HEK293 (cell line): ENCODE data around the gene TRIM33.

ENCODE experiments used
- CTCF ChIP-seq: fragments of 450-650 bp; formaldehyde crosslinking; IDR thresholded peaks from 2 replicates; pipeline ENCODE4 v1.5.1; 2016; ENCODE audit warnings: missing biosample characterization, missing genetic modification characterization
- PBX3 ChIP-seq: sonication (generic); formaldehyde crosslinking; IDR thresholded peaks from 2 replicates; pipeline ENCODE4 v1.8.1; 2022; ENCODE audit warnings: mild to moderate bottlenecking, moderate library complexity, missing genetic modification reagents
- PRDM6 ChIP-seq: fragments of 450-650 bp; formaldehyde crosslinking; IDR thresholded peaks from 2 replicates; pipeline ENCODE4 v1.5.1; 2017; ENCODE audit warnings: missing biosample characterization, missing genetic modification characterization
- SALL2 ChIP-seq: fragments of 450-650 bp; formaldehyde crosslinking; IDR thresholded peaks from 2 replicates; pipeline ENCODE4 v1.5.0; 2017; ENCODE audit warnings: missing biosample characterization, mild to moderate bottlenecking, missing genetic modification characterization, borderline replicate concordance
- YY2 ChIP-seq: fragments of 450-650 bp; formaldehyde crosslinking; IDR thresholded peaks from 2 replicates; pipeline ENCODE4 v1.5.1; 2016; ENCODE audit warnings: missing biosample characterization, missing genetic modification characterization
- ZBTB21 ChIP-seq: fragments of 450-650 bp; formaldehyde crosslinking; IDR thresholded peaks from 2 replicates; pipeline ENCODE4 v1.5.1; 2017; ENCODE audit warnings: missing biosample characterization, missing genetic modification characterization
- ZFP3 ChIP-seq: fragments of 450-650 bp; formaldehyde crosslinking; IDR thresholded peaks from 2 replicates; pipeline ENCODE4 v1.5.1; 2016; ENCODE audit warnings: low read depth, missing biosample characterization, missing genetic modification characterization
- ZNF366 ChIP-seq: fragments of 450-650 bp; formaldehyde crosslinking; conservative IDR thresholded peaks from 2 replicates; pipeline ENCODE4 v1.5.1; 2016; ENCODE audit warnings: missing biosample characterization, missing genetic modification characterization
- ZNF398 ChIP-seq: fragments of 450-650 bp; formaldehyde crosslinking; IDR thresholded peaks from 2 replicates; pipeline ENCODE4 v1.5.1; 2017; ENCODE audit warnings: missing biosample characterization, missing genetic modification characterization
- ZNF623 ChIP-seq: fragments of 450-650 bp; formaldehyde crosslinking; IDR thresholded peaks from 2 replicates; pipeline ENCODE4 v1.5.1; 2016; ENCODE audit warnings: missing biosample characterization, missing genetic modification characterization

DNA sequence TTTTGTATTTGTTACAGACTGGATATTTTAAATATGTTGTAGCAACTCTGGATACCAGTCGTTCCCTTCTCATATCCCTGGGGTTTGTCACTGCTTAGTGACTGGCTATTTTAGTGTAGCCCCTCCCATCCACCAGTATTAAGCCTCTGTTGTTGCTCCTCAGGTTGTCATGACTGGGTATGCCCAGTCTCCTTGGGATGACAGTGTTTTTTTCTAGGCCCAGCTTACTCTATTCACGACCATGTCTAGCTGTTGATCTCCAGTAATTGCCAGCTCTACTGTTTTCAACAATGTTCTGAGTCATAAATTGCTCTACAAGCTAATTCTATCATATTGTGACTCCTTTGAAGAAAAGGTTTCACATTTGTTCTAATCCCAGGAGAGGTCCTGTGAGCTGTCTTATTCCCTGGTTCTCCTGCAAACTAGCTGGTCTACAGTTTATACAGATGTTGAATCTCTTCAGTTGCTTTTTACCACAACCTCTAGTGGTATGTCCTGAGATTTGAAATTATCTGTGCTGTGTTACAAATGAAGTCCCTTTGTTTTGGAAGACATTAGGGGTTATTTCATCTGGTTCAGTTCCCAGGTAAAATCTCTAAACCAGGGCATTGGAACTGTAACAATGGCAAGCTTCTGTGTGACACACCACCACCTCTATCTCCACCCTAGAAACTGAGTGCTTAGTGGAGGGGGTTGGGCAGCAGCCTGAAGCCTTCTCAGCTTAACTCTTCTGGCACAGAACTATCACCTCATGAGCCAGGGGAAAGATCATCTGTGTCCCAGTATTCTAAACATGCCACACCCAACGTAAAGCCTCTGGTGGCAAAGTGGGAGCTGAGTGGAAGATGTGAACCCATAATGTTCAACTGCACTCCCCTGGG lies 124.6 kb downstream of the TRIM33 start:
- TF ChIP-seq ZNF623 (tag by site-specific recombination) (no peak), CTCF (tag by site-specific recombination) (no peak), PRDM6 (tag by site-specific recombination) (no peak), YY2 (no peak), ZFP3 (tag by site-specific recombination) (no peak), ZNF366 (tag by site-specific recombination) (no peak), SALL2 (tag by site-specific recombination) (no peak), ZBTB21 (tag by site-specific recombination) (no peak), PBX3 (no peak), ZNF398 (tag by site-specific recombination) (no peak)
